SIG-M5 treated with dmso at 0.1 percent for 504 hours (cell line): ENCODE measurements around the gene VAPB.

ENCODE experiments used
- DNase-seq: peaks from one replicate; lab custom pipeline; 2025; ENCODE audit not compliant: unreplicated experiment; lab: John Stamatoyannopoulos, UW

Gene VAPB

DNA sequence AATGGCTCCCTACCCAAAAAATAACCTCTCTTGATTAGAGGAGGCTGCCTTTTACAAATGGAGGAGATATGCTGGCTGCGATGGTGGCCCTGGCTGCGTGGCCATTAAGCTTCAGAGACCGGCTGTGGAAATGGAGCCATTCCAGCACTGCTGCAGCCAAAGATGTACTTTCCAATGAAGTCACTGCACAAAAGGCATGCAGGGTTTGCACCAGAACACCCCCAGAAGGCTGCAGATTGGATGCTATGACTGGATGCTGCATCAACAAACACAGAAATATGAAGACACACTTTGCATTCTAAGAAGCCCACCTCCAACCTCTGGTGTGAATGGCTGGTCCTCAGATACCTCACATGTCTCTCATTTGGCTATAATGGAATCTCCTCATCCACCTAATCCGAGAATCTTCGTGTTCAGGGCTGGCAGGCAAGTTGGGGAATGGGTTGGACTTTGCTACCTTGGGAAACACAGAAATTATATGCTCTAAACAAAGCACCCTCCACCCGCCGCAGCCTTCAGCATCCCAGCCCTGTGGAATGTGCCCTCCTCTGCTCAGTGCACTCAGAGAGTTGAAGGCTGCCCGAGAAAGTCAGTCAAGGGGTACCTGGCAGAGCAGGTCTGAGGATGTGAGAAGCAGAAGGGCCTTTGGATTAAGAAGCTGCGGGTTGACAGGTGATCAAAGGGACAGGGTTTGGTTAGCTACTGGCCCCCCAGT is 90.9 kb downstream of the VAPB start:
- no peak for DNase-seq

GRCh38 chr20:58480551-58481336 is 91.7 kb downstream of the VAPB start:
- DNase-seq, result no peak

DNA sequence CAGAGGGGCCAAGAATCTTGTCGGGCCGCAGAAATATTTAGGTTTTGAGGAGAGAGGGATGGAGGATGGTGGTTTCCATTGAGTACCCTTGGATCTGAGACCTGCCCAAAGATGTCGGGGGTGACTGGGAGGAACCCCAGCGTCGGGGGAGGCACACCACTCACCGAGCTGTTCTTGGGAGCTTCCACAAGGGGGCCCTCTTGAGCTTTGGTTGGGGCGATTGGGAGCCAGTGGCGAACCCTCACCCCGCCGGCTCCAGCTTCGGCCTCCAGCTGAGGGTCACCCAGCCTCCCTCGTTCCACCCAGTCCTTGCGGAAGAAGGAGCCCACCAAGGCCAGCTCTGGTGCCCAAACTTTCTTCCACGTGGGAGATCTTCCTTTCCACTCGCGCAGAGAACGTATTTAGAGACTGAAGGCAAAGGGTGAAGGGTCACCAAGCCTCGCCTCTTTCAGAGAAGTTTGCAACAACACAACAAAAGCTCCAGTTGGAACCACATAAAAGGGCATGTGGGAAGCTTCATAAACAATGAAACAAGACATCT is 92.5 kb downstream of the VAPB start:
- peak; percentile 32 for DNase-seq

DNA sequence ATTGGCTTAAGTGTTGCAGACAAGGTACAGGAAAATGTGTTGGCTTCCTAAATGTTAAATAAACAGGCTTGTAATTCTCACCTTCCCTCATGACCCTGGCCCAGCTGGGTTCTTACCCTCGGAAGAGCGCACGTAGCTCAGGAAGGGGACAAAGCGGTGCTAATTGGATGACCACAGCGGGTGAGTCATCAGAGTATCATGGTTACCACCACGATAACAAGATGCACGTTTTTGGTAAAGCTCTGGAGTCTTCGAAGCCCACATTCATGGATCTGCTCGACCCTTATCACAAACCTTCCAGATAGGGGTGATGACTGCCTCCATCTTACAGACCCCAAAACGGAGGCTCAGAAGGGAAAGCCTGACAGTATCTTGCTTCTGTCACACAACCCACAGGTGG is 93.4 kb downstream of the VAPB start:
- DNase-seq, result no peak

GRCh38 chr20:58483051-58483450 is 94.0 kb downstream of the VAPB start:
- no peak for DNase-seq

DNA sequence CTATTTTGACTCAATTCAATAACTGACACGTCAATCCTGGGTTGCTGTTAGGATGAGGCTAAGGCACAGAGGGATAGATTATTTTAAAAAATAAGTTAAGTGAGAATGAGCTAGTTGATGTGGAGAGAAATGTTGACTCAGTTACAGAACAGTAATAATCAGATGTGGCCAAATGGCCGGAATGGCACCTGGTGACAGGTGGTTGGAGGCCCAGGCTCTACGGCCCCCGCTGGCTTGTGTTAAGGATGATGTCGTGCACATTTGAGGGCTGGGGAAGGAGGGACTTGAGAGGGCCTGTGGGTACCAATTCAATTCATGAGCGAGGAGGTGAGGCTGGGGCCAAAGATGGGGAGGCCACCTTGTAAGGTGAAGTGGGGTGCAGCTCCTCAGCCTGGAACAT is 94.4 kb downstream of the VAPB start:
- DNase-seq, result no peak

- DNase-seq, result no peak
These were observed 96.4 kb downstream of the VAPB start for GRCh38 chr20:58485393-58485792.

DNA sequence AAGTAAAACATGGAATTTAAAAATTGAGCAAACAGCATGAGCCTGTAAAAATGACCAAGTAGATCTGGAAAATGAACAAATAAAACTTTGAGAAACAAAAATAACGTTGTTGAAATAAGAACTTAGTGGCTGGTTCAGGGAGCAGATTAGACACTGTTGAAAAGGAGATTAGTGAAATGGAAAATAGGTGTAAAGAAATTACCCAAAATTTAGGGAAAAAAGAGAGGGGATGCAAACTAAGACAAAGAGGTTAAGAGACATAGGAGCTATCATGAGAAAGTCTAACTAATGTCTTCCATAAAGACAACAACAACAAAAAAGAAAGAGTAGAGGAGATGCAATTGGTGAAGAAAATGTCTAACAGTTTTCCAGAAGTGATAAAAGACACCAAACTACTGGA is 97.2 kb downstream of the VAPB start:
- DNase-seq, result no peak

DNA sequence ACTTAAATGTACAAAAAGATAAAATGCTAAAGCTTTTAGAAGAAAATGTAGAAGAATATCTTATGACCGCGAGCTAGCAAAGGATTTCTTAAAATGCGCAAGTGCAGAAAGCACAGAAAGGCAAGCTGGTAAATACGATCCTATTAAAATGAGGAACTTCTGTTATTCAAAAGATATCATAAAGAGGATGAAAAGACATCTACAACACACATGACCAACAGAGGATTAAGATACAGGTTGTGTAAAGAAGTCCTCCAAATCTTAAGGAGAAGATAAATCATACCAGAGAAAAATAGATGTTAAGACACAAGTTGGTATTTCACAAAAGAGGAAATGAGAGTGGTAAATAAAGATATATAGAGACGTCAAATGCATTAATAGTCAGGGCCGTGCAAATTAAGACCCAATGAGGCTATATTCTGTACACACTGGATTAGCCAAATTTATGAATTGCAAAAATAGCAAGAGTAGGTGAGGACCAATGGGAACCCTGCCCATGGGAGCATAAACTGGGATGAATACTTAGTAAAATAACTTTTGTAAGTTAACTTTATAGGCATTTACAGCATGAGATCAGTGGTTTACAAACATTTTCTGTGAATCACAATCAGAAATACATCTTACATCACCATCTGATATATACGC is 103.2 kb downstream of the VAPB start:
- DNase-seq, result no peak

GRCh38 chr20:58492795-58493524 is 103.9 kb downstream of the VAPB start:
- DNase-seq, result no peak

DNA sequence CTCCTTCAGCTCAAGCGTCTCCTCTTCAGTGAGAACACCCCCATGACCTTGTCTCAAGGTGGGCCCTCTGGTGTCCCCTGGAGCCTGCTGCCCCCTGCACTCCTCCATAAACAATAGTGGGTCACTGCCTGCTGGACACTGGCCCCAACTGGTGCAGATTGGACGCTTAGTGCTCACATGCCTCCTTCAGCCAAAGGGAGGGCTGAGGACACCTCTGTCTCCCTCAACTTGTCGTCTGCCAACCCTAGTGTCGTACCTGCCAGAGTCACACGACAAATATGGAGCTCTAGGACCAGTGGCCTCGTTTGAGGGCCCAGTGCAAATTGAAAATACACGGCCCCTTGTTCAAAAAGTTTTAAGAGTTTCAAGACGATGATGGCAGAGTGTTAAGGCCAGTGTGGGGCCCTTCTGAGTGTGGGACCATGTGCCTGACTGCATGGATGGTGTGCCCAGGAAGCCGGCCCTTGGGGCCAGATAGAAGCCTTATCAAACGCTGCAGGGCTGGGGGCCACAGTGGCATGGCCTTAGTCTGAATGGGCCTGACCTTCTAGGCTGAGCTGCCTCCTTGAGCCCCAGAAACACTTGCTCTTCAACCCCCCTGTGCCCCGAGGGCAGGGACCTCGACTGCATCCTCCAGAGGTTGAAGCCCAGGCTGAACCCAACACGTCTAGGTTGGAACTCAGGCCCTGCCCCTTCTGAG is 106.0 kb downstream of the VAPB start:
- DNase-seq, result no peak

DNA sequence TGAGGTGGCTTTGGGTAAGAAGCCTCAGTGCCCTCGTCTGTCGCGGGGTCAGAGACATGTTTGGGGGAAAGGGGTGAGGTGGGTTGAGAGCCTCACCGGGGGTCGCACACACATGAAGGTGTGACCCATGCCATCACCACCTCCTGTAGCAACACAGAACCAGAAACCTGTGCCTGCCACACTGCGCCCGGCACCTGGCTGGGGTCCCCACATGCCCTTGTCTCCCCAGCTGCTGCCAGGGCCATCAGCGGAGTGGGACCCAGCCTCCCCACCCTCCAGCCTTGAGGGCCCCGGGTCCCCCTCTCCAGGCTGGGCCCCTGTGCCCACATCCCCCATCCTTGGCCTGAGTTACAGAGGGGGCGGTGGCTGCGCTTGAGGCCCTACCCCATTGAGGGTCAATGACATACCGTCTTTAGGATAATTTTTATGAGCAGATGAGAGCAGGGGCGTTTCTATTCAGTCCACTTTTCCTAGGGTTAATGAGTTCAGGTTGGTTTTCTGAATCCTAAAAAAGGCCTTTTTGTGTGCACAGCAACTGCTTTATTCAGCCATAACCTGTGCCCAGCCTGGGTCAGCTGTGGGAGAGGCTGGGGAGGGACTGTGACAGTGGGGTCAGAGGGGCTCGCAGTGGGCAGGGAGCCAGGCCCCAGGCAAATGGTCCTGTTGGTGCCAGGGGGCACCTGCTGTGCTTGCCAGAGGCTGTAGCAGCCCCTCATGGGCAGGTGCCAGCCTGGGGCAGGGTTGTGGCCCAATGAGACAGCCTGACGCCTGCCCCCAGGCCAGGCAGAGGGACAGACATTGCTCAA is 106.8 kb downstream of the VAPB start:
- no peak for DNase-seq

- DNase-seq, result no peak
These were observed 107.4 kb downstream of the VAPB start for GRCh38 chr20:58496429-58496769.

DNA sequence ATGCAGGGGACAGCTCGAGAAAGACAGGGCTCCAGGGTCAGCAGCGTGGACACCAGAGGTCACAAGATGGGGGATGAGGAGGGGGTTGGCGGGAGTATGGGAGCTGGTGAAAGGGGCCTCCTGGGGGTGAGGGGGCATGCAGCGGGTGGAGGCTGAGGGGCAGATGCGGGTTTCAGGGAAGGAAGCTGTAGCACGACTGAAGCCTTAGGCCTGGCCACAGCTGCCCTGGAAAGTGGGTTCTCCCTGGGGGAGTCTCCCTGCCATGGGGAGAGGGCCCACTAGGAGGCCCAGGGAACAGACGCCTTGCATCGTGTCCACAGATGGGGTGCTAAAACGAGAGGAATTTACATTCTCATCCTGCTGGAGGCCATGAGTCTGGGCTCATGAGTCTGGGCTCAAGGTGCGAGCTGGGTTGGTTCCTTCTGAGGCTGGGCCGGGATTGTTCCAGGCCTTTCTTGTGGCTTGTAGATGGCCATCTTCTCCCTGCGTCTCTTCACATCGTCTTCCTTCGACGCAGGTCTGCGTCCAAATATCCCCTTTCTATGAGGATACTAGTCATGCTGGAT is 108.1 kb downstream of the VAPB start:
- no peak for DNase-seq

DNA sequence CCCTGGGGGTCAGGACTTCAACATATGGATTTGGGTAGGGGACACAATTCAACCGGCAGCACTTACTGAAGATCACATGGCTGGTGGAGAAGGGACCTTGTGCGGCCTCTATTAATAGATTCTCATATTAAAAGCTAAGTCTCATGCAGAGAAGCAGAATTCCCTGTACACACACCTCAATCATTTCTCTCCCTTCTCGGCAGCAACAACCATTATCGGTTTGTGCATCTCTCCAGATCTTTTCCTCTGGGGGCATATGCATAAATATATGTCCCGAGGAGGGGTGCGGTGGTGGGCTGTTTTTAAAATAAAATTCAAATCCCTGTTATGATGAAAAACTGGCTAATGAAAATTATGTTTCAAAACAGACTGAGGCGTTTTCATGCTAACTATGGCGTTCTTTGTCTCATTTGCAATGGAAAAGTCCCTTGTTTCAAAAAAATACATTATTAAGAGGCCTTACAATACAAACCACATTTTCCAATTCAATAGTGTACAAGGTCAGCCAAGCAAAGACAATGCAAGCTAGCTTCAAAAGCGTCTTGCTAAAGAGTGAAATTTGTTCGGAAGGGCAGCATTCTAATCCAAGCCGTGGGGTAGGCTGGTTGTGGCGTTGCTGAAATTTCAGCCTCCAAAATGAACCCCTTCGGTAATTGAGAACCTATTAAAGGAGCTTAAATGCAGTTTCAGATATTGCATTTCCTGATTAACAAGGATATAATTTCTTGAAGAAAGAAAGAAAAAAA is 108.9 kb downstream of the VAPB start:
- no peak for DNase-seq

DNA sequence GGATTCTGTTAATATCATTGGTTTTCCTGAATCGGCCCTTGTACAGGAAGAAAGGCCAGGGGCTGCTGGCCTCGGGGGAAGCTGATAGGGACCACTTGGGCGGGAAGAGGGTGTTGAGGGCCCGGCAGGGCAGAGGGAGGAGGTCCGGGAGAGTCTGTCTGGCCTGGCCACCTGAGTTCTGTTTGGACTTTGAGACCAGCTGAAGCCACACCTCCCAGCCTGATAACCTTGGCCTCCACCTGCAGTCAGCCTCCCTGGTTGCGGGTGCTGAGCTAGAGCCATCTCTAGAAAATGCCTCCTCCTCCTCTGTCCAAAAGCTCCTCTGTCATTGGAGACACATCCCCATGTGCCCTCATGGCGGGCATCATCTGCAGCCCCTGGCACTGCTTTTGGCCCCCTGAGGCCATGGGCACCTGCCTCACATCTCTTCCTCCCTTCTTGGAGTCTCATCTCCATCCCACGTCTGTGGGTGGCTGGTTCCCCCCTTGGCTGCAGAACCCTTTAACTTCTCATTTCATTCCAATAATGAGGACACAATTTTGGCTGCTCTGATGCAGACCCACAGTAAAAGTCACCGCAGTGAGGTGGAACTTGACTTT is 109.5 kb downstream of the VAPB start:
- no peak for DNase-seq

DNA sequence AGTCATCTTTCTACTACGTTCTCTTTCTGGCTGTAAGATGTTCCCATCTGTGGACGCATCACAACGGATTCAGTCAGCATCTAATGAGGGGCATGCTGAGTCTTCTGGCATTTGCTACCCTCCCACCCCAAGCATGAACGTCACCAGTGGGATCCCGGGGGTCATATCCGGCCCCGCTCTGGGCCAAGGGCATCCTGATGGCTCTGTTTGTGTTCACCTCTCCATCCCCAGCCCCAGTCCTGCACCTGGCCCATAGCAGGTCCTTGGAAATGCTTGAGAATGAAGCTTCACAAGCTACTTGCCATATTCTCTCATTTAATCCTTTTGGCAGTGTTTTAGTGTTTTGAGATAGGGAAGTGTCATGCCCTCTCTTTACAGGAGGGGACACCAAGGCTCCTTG is 111.2 kb downstream of the VAPB start:
- DNase-seq, result no peak
